Endodermal cell (in vitro differentiated cells): ENCODE data around the gene SLC32A1. TPM values are rescaled to one million over a fixed set of nuclear protein-coding genes. Genes with fewer than 3 reads are reported as not detected.

Experiments used
- DNase-seq: peaks from one replicate; pipeline ENCODE4 v3.0.0-alpha.2; 2017
- H3K27ac ChIP-seq: 2 replicates; pipeline ENCODE4 v1.5.1; 2013; ENCODE audit warnings: mild to moderate bottlenecking, low read depth, low read length, moderate library complexity
- H3K27me3 ChIP-seq: 2 replicates; pipeline ENCODE4 v1.6.1; 2013; ENCODE audit warnings: mild to moderate bottlenecking, low read length, moderate library complexity; ENCODE audit not compliant: insufficient read depth, control insufficient read depth, poor library complexity, severe bottlenecking
- H3K36me3 ChIP-seq: 2 replicates; pipeline ENCODE4 v1.7.0; 2013; ENCODE audit warnings: mild to moderate bottlenecking, low read length, moderate library complexity; ENCODE audit not compliant: control insufficient read depth, insufficient read depth
- H3K4me1 ChIP-seq: one replicate; pipeline ENCODE4 v1.7.0; 2013; ENCODE audit warnings: low read length; ENCODE audit not compliant: control insufficient read depth, insufficient read depth
- H3K4me3 ChIP-seq: 2 replicates; pipeline ENCODE4 v1.5.1; 2013; ENCODE audit warnings: mild to moderate bottlenecking, low read length, moderate library complexity
- H3K9ac ChIP-seq: 2 replicates; pipeline ENCODE4 v1.6.1; 2013; ENCODE audit warnings: mild to moderate bottlenecking, low read length, moderate library complexity; ENCODE audit not compliant: poor library complexity, severe bottlenecking; ENCODE audit errors: extremely low read depth
- H3K9me3 ChIP-seq: 2 replicates; pipeline ENCODE4 v1.6.1; 2013; ENCODE audit warnings: mild to moderate bottlenecking, low read length, moderate library complexity; ENCODE audit not compliant: control insufficient read depth
- H3K27ac Mint-ChIP-seq: 2 replicates; pipeline ENCODE4 v1.8.0; 2020; ENCODE audit warnings: mixed read lengths
- H3K27me3 Mint-ChIP-seq: 2 replicates; pipeline ENCODE4 v1.8.0; 2021; ENCODE audit warnings: mild to moderate bottlenecking, mixed read lengths; ENCODE audit not compliant: insufficient read depth
- H3K36me3 Mint-ChIP-seq: 2 replicates; pipeline ENCODE4 v1.8.0; 2020; ENCODE audit warnings: low read depth, mixed read lengths
- H3K4me1 Mint-ChIP-seq: 2 replicates; pipeline ENCODE4 v1.8.0; 2020; ENCODE audit warnings: mixed read lengths
- H3K4me3 Mint-ChIP-seq: 2 replicates; pipeline ENCODE4 v1.8.0; 2020; ENCODE audit warnings: mild to moderate bottlenecking, moderate library complexity, mixed read lengths
- H3K9me3 Mint-ChIP-seq: 2 replicates; pipeline ENCODE4 v1.8.0; 2020; ENCODE audit warnings: mild to moderate bottlenecking, mixed read lengths
- WGBS, 2 experiments: methylation state at CpG; one replicate each; pipeline versions ENCODE4 v1.1.5 to v1.1.7; 2013; ENCODE audit warnings: missing lambda C conversion rate in 2 of 2, mixed read lengths in 1 of 2; ENCODE audit not compliant: insufficient coverage in 1 of 2, insufficient read length in 1 of 2; 5-methylcytosine and 5-hydroxymethylcytosine counted together
- total RNA-seq, 2 donors: library from RNA; stranded (reverse); fragmentation: NEBNext Ultra II Directional in 1 of 2; extraction: Animal tissue kit (Norgen Biotek cat#: 25700) in 1 of 2; gene quantifications; 2 replicates in 1 of 2; 3 replicates in 1 of 2; pipeline ENCODE4 v1.2.1, GENCODE V29; 2021
- TF ChIP-seq, protein P1 (sequence below): fragments of 200-600 bp; sonication (generic); conservative IDR thresholded peaks from 2 replicates; pipeline ENCODE4 v1.5.0; 2021; ENCODE audit warnings: antibody characterized with exemption, mild to moderate bottlenecking

SLC32A1 gene
- total RNA-seq, 2 donors from 2014 or later, result not detected

DNA sequence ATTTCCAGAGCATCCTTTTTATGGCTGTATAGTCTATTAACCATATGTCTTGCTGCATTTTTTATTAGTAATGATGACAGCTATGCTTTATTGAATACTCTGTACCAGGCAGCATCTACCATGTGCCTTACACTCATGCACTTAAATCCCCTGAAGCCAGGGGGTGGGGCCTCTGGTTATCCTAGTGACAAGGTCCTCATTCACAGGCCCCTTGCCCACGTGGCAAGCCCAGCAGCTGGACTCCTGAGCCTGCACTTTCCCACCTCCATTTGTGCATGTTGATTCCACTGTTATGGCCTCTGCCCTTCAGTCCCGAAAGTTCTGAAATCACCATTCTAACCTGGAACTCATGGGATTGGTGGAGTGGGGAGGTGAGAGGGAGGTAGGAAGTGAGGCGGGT lies 46.3 kb downstream of the SLC32A1 start:
- H3K4me3 Mint-ChIP-seq, result no peak overlapping the region
- H3K27ac Mint-ChIP-seq, result no peak overlapping the region
- no peak for DNase-seq
- Histone ChIP-seq H3K27me3 (no peaks in the 10 kb centered on the region), H3K27ac (no peak overlapping the region), H3K36me3 (peaks cover 85% of the 10 kb centered on the region), H3K9me3 (peaks cover 21% of the 10 kb centered on the region), H3K4me1 (peaks cover 4% of the 10 kb centered on the region), H3K4me3 (no peak overlapping the region), H3K9ac (no peak overlapping the region)
- WGBS, 2 experiments, result 88 to 90% methylated on average over 3 of the region's 3 CpGs
- TF ChIP-seq, protein P1, sequence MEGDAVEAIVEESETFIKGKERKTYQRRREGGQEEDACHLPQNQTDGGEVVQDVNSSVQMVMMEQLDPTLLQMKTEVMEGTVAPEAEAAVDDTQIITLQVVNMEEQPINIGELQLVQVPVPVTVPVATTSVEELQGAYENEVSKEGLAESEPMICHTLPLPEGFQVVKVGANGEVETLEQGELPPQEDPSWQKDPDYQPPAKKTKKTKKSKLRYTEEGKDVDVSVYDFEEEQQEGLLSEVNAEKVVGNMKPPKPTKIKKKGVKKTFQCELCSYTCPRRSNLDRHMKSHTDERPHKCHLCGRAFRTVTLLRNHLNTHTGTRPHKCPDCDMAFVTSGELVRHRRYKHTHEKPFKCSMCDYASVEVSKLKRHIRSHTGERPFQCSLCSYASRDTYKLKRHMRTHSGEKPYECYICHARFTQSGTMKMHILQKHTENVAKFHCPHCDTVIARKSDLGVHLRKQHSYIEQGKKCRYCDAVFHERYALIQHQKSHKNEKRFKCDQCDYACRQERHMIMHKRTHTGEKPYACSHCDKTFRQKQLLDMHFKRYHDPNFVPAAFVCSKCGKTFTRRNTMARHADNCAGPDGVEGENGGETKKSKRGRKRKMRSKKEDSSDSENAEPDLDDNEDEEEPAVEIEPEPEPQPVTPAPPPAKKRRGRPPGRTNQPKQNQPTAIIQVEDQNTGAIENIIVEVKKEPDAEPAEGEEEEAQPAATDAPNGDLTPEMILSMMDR, result no peak
- peaks cover 21% of the 10 kb centered on the region for H3K9me3 Mint-ChIP-seq
- no peaks in the 10 kb centered on the region for H3K27me3 Mint-ChIP-seq
- H3K36me3 Mint-ChIP-seq, result peaks cover 82% of the 10 kb centered on the region
- H3K4me1 Mint-ChIP-seq, result peaks cover 7% of the 10 kb centered on the region

DNA sequence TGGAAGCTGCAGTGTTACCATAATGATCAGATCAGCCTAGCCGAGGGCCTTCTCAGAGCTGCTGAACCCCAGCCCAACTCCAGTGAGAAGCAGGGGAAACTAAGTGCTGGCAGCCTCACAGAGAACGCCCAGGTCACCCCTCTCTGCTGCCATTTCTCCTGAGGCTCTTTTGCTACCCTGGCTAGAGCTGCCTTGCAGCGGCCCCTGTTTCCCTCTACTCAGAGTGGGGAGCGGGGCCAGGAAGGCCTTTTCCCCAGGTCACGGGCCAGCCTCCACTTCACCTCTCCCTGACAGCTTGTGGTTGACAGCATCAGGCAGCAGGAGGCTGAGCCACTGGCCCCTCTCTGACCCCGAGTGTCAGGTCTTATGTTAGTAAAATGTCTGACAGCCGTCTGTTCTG lies 46.7 kb downstream of the SLC32A1 start:
- peaks cover 82% of the 10 kb centered on the region for H3K36me3 Mint-ChIP-seq

DNA sequence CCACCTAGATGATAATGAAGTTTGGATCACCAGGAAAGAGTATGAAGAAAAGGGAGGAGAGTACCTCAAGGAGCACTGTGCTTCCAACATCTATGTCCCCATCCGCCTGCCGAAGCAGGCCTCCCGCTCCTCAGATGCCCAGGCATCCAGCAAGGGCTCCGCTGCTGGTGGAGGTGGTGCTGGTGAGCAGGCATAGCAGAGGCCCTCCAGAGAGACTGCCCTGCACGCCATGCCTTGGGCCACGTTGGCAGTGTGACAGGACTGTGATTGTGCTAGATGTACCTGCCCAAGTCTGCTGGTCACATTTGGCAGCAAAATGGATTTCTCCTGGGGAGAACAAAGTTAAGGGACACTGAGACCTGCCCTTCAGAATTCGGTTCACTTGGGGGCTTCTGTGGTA lies 47.3 kb downstream of the SLC32A1 start:
- no peak overlapping the region for H3K27ac Mint-ChIP-seq
- TF ChIP-seq, protein P1, result no peak
- DNase-seq, result no peak
- H3K4me1 ChIP-seq, result no peaks in the 10 kb centered on the region
- H3K4me3 Mint-ChIP-seq, result no peak overlapping the region
- no peak overlapping the region for H3K4me3 ChIP-seq
- no peak overlapping the region for H3K9ac ChIP-seq
- no peaks in the 10 kb centered on the region for H3K4me1 Mint-ChIP-seq
- no peaks in the 10 kb centered on the region for H3K27me3 Mint-ChIP-seq
- peaks cover 21% of the 10 kb centered on the region for H3K9me3 Mint-ChIP-seq
- H3K36me3 ChIP-seq, result peaks cover 78% of the 10 kb centered on the region
- 83 to 93% methylated on average over 2 to 7 of the region's 7 CpGs for WGBS, 2 experiments
- no peak overlapping the region for H3K27ac ChIP-seq
- H3K27me3 ChIP-seq, result no peaks in the 10 kb centered on the region
- H3K36me3 Mint-ChIP-seq, result peaks cover 84% of the 10 kb centered on the region
- peaks cover 21% of the 10 kb centered on the region for H3K9me3 ChIP-seq

More for the DNA sequence above, 46.7 kb downstream of the SLC32A1 start:
- no peak overlapping the region for H3K27ac ChIP-seq
- no peak overlapping the region for H3K9ac ChIP-seq
- Mint-ChIP-seq H3K27me3 (no peaks in the 10 kb centered on the region), H3K9me3 (peaks cover 21% of the 10 kb centered on the region), H3K4me3 (no peak overlapping the region), H3K27ac (peak overlapping the region; percentile 6), H3K4me1 (peaks cover 5% of the 10 kb centered on the region)
- no peak for DNase-seq
- H3K4me3 ChIP-seq, result no peak overlapping the region
- H3K36me3 ChIP-seq, result peaks cover 81% of the 10 kb centered on the region
- no peaks in the 10 kb centered on the region for H3K27me3 ChIP-seq
- peaks cover 21% of the 10 kb centered on the region for H3K9me3 ChIP-seq
- 89 to 93% methylated on average over 5 to 7 of the region's 7 CpGs for WGBS, 2 experiments
- H3K4me1 ChIP-seq, result peaks cover 4% of the 10 kb centered on the region
- TF ChIP-seq, protein P1, result no peak
